Measurements from ENCODE around the gene AWAT2.
"Not testable (repeated sequence)": the region's sequence is repeated elsewhere in the genome, so short reads cannot be mapped to it uniquely, and the experiment has no call there.

Gene AWAT2

GRCh38 chrX:70039758-70040157, 10.0 kb downstream of the AWAT2 start:
- no peak for FAIRE-seq

DNA sequence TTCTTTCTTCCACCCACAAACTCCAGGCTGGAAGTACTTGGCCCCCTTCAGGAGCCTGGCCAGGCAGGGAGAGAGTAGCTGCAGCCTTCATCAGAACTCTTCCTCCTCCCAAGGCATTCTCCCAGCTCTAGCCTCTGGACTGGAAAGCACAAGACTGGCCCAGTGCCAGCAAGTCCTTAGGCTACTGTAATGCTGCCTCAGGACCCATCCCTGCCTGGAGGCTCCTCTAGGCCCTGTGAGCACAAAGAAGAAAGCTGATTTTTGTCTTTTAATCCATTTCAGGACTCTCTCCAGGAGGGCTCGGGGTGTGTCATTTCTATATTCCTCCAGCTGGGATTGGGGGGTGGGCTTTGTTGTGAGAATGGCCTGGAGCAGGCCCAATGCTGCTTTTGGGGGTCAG, 10.8 kb downstream of the AWAT2 start:
- FAIRE-seq = no peak

DNA sequence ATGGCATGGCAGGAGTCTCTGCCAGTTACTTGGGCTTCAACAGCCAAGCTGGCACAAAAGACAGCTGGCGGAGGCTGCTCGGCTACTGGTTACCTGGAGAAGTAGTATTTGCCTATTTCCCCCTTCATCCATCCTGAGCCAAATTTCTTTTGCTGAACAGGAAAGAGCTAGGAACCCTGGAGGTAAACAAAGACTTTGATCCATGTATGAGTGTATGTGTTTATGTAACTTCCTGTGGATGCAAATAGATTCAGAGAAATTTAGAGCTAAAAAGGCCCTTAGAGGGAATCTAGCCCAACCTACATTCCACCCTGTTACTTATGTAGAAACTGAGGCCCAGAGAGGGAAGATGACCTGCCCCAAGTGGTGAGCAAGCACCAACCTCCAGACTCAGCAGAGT, 11.2 kb downstream of the AWAT2 start:
- FAIRE-seq = no peak

- no peak for FAIRE-seq
Observed at GRCh38 chrX:70034646-70035045, 15.1 kb downstream of the AWAT2 start.

GRCh38 chrX:70033348-70034051, 16.2 kb downstream of the AWAT2 start:
- FAIRE-seq = no peak

GRCh38 chrX:70032792-70033191, 16.9 kb downstream of the AWAT2 start:
- no peak for FAIRE-seq

- no peak for FAIRE-seq
Observed at GRCh38 chrX:70030301-70030767, 19.4 kb downstream of the AWAT2 start.

DNA sequence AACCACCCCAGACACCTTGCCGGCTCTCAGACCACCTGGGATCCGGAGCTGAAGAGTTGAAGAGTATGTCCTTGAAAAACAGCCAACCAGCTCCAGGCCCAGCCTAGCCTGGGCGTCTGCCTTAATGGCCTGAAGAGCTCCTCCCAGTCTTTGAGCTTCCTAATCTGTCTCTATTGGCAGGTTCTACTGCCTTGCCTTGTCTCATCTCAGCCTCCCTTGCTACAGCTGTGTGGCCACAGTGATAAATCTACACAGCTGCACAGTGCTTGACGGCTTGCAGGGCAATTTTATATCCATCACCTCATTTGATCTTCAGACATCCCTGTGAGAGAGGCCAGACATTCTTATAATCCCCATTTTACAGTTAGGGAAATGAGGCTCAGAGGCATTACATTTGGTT, 19.9 kb downstream of the AWAT2 start:
- no peak for FAIRE-seq

DNA sequence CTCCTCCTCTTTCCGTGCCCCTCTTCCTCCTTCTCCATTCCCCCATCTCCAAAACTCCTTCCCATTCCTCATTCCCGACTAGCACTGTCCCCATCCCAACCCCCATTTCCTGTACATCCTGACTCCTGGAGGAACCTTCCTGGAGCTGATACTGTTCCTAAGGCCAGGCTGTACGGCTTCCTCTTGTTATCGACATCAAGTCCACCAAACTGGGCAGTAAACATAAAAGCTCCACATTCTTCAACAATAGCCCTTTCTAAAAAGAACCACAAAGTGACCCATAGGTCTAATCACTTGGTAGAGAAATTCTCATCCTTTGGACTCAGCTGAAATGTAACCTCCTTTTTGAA, 22.9 kb downstream of the AWAT2 start:
- no peak for FAIRE-seq

GRCh38 chrX:70026112-70026850, 23.5 kb downstream of the AWAT2 start:
- no peak for FAIRE-seq

DNA sequence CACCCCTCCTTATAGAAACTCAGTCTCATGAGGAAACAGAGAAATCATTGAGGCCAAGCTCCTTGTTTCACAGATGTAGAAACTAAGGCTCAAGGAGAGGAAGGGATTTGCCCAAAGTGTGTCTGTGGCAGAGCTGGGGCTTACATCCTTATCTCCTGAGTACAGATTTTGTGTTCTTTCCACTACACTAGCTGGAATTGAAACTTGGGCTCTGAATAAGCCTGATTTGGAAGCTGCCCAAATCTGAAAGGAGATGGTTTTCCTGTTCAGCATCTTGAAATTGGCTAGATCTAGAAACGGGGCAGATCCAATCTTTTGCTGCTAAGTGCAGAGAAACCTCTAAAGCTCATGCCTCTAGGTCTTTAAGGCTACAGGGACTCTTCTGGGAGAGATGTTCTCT, 24.3 kb downstream of the AWAT2 start:
- no peak for FAIRE-seq

DNA sequence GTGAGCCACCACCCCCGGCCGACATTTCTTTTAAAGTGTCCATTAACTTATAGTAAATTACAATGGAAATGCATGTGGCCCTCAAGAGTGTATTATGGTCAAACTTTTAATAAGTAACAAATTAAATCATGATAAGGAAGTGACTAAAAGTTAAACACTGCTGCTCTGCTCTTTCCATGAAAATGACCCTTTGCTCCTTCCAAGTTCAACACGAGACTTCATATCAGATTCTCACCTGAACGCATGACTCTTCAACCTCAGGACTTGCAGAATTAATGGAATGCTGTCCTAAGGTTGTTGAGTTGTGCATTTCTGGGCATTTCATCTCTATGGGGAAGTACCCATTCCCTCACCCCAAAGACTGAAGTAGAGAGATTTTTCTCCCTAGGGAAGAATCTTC, 27.1 kb downstream of the AWAT2 start:
- FAIRE-seq = no peak

- FAIRE-seq = no peak
Observed at GRCh38 chrX:70016513-70016912, 33.2 kb downstream of the AWAT2 start.

GRCh38 chrX:70013466-70014381, 36.0 kb downstream of the AWAT2 start:
- FAIRE-seq = no peak

- FAIRE-seq = no peak
Observed at GRCh38 chrX:70012756-70013155, 37.0 kb downstream of the AWAT2 start.

- FAIRE-seq = no peak
Observed at GRCh38 chrX:70009970-70010369, 39.8 kb downstream of the AWAT2 start.

GRCh38 chrX:70009049-70009448, 40.7 kb downstream of the AWAT2 start:
- no peak for FAIRE-seq

GRCh38 chrX:70007946-70008345, 41.8 kb downstream of the AWAT2 start:
- no peak for FAIRE-seq

DNA sequence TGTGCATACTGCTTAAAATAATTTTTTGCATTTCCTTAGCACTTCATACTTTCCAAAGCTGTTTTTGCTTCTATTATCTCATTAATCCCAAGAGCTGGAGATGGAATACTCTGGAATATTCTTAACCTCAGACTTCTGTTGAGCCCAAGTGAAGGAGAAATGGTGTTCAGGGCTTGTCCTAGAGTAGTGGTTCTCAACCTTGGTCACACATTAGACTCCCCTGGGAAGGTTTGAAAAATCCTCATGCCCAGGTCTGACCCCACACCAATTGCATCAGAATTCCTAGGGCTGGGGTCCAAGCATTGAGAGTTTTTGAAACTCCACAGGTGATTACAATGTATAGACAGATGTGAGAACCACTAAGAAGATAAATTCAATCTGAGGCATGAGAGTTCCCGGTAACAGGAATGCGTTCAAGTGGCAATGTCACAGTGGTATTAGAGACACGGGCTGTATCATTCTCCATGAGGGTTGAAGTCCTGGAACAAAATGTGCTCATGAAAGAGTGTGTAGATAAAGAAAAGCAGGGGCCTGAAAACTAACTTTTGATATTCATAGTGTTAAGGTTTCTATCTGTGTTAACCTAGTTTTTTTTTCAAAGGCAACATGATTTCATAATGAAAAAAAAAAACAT, 47.9 kb downstream of the AWAT2 start:
- FAIRE-seq = no peak

DNA sequence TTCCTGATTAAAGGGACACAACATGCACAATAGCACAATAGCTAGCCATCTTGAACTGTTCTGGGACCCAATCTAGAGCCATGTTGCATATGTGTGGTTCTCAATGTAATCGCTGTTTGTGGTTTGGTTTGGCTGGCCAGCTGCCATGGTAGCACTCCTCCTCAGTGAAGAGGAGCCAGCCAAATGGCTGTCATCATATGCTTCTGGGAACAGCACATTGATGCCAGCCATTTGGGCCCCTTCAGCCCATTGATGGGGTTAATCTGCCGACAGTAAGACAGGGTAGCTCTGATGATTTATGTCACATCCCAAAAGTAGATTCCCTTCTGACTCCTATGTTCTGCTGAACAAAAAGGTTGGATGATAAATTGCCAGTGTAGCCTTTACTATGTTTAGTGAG, 48.5 kb downstream of the AWAT2 start:
- FAIRE-seq = no peak

DNA sequence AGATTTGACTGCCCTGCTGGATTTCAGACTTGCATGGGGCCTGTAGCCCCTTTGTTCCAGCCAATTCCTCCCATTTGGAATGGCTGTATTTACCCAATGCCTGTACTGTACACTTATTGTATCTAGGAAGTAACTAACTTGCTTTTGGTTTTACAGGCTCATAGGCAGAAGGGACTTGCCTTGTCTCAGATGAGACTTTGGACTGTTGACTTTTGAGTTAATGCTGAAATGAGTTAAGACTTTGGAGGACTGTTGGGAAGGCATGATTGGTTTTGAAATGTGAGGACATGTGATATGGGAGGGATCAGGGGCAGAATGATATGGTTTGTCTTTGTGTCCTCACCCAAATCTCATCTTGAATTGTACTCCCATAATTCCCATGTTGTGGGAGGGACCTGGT, 51.4 kb downstream of the AWAT2 start:
- FAIRE-seq = not testable (repeated sequence)

DNA sequence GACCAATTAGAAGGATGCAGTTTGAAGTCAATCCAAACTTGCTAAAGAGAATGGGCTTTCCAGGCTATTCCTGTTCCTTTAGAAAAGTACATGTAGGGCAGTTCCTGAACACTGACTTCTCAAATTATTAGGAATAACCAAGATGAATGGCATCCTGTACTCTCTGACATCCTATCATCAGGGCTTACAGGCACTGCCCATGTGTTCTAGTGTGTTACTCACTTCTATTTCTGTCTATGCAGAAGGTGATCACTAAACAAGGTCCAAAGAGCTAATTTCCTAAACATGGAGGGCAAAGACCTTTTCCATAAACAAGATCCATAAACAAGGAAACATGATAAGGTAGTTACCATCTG, 53.6 kb downstream of the AWAT2 start:
- no peak for FAIRE-seq

Measured in endometrium (tissue), 2 donors.